K562 (cell line): Measurements from ENCODE around the gene COPB2. TPM values are rescaled to one million over a fixed set of nuclear protein-coding genes. Genes with fewer than 3 reads are reported as not detected.

Experiments used
- ARID3B ChIP-seq: fragments of 250-450 bp; sonication (Bioruptor Pico); IDR thresholded peaks from 2 replicates; pipeline ENCODE4 v1.4.0; 2020; ENCODE audit warnings: borderline replicate concordance
- ATF7 ChIP-seq: fragments of 450-650 bp; IDR thresholded peaks from 2 replicates; pipeline ENCODE4 v1.7.1; 2014; ENCODE audit warnings: mild to moderate bottlenecking, moderate library complexity
- BACH1 ChIP-seq: fragments of 200-800 bp; sonication (Bioruptor generic); IDR thresholded peaks from 2 replicates; pipeline ENCODE4 v1.6.1; 2016; ENCODE audit warnings: missing genetic modification characterization, missing compliant biosample characterization
- BRF1 ChIP-seq: IDR thresholded peaks from 3 replicates; pipeline ENCODE4 v1.6.1; 2011; ENCODE audit warnings: borderline replicate concordance, mild to moderate bottlenecking; ENCODE audit not compliant: insufficient read length; ENCODE audit errors: extremely low read depth
- CHD2 ChIP-seq: IDR thresholded peaks from 2 replicates; pipeline ENCODE4 v1.6.1; 2011; ENCODE audit warnings: low read depth, low read length
- DNMT1 ChIP-seq: fragments of 450-650 bp; IDR thresholded peaks from 2 replicates; pipeline ENCODE4 v1.6.1; 2016; ENCODE audit warnings: antibody characterized with exemption, mild to moderate bottlenecking
- E2F3 ChIP-seq: fragments of 250-450 bp; sonication (Bioruptor Pico); IDR thresholded peaks from 2 replicates; pipeline ENCODE4 v1.4.0; 2020; ENCODE audit warnings: mild to moderate bottlenecking
- ETV6 ChIP-seq, 3 experiments: fragments of 150-350 bp in 1 of 3; sonication (generic) in 1 of 3; formaldehyde crosslinking in 1 of 3; IDR thresholded peaks; 2 replicates each; pipeline versions ENCODE4 v1.6.1 to v1.8.0; 2014 to 2022; ENCODE audit warnings: borderline replicate concordance in 2 of 3, low read depth in 2 of 3, antibody characterized with exemption in 1 of 3, low read length in 1 of 3, mild to moderate bottlenecking in 1 of 3, missing genetic modification reagents in 1 of 3
- FOXK1 ChIP-seq: sonication (generic); formaldehyde crosslinking; IDR thresholded peaks from 2 replicates; pipeline ENCODE4 v1.8.0; 2022; ENCODE audit warnings: missing genetic modification reagents, mild to moderate bottlenecking, borderline replicate concordance
- NFIX ChIP-seq: fragments of 250-450 bp; sonication (Bioruptor Pico); IDR thresholded peaks from 2 replicates; pipeline ENCODE4 v1.4.0; 2020; ENCODE audit warnings: low read depth, mild to moderate bottlenecking, moderate library complexity
- NR2C1 ChIP-seq, 2 experiments: fragments of 450-650 bp; IDR thresholded peaks; 2 replicates each; pipeline ENCODE4 v1.6.1; 2017; ENCODE audit warnings: mild to moderate bottlenecking in 2 of 2, antibody characterized with exemption in 1 of 2, inconsistent platforms in 1 of 2, missing compliant biosample characterization in 1 of 2, missing genetic modification characterization in 1 of 2
- NUFIP1 ChIP-seq: fragments of 450-650 bp; IDR thresholded peaks from 2 replicates; pipeline ENCODE4 v1.6.1; 2018; ENCODE audit not compliant: partially characterized antibody
- PHTF2 ChIP-seq: fragments of 250-450 bp; sonication (Bioruptor Pico); IDR thresholded peaks from 2 replicates; pipeline ENCODE4 v1.5.0; 2021; ENCODE audit warnings: mild to moderate bottlenecking
- SMAD2 ChIP-seq: fragments of 150-350 bp; IDR thresholded peaks from 2 replicates; pipeline ENCODE4 v1.6.1; 2014; ENCODE audit warnings: low read depth, mild to moderate bottlenecking, low read length
- SMARCB1 ChIP-seq: IDR thresholded peaks from 2 replicates; pipeline ENCODE4 v1.6.1; 2011; ENCODE audit warnings: improper control_type of control experiment, low read depth; ENCODE audit not compliant: insufficient read length
- TAF7 ChIP-seq: fragments of 450-650 bp; IDR thresholded peaks from 2 replicates; pipeline ENCODE4 v1.6.1; 2016; ENCODE audit warnings: missing genetic modification characterization, missing compliant biosample characterization
- TARDBP ChIP-seq: fragments of 450-650 bp; IDR thresholded peaks from 2 replicates; pipeline ENCODE4 v1.6.1; 2016
- TCFL5 ChIP-seq: fragments of 250-450 bp; sonication (Bioruptor Pico); conservative IDR thresholded peaks from 2 replicates; pipeline ENCODE4 v1.6.1; 2021; ENCODE audit warnings: mild to moderate bottlenecking, moderate library complexity, matching md5 sums
- TSHZ1 ChIP-seq: fragments of 250-450 bp; sonication (Bioruptor Pico); IDR thresholded peaks from 2 replicates; pipeline ENCODE4 v1.4.0; 2020; ENCODE audit warnings: mild to moderate bottlenecking, moderate library complexity
- U2AF2 ChIP-seq: fragments of 200-400 bp; formaldehyde crosslinking; optimal IDR thresholded peaks from 2 replicates; pipeline ENCODE3; 2017; ENCODE audit warnings: low read depth, mild to moderate bottlenecking, low read length
- XRCC3 ChIP-seq: fragments of 450-650 bp; IDR thresholded peaks from 2 replicates; pipeline ENCODE4 v1.6.1; 2017; ENCODE audit warnings: mild to moderate bottlenecking, moderate library complexity
- YBX1 ChIP-seq: fragments of 450-650 bp; IDR thresholded peaks from 2 replicates; pipeline ENCODE4 v1.7.1; 2016; ENCODE audit warnings: mild to moderate bottlenecking
- ZNF12 ChIP-seq: sonication (generic); formaldehyde crosslinking; IDR thresholded peaks from 2 replicates; pipeline ENCODE4 v1.4.0; 2020; ENCODE audit warnings: mild to moderate bottlenecking, missing genetic modification reagents
- ZZZ3 ChIP-seq: fragments of 450-650 bp; IDR thresholded peaks from 2 replicates; pipeline ENCODE4 v1.6.1; 2016; ENCODE audit warnings: antibody characterized with exemption, mild to moderate bottlenecking, moderate library complexity
- polyA plus RNA-seq, 8 experiments: library from polyadenylated mRNA; depleted of rRNA in 4 of 8; stranded (reverse) in 5 of 8; unstranded in 3 of 8; fragments of >200 nt; fragmentation: Nextera tagmentation in 2 of 8; fragmentation: Illumina TruSeq in 1 of 8; extraction: Ambion mirVana in 2 of 8; extraction: Trizol in 1 of 8; gene quantifications; 2 replicates each; pipeline versions ENCODE4 v1.2.1 to v1.2.3, GENCODE V29; 2011 to 2014; ENCODE audit warnings: inconsistent platforms in 1 of 8, missing spikeins in 1 of 8
- total RNA-seq, 7 experiments: library from RNA; depleted of rRNA in 6 of 7; stranded (reverse); fragments of >200 nt in 6 of 7; fragmentation: Illumina TruSeq in 2 of 7; extraction: Trizol in 2 of 7; gene quantifications; 2 replicates each; pipeline versions ENCODE4 v1.2.1 to v1.2.3, GENCODE V29; 2011 to 2021; ENCODE audit warnings: low replicate concordance in 1 of 7

The COPB2 gene
- total and polyA plus RNA-seq, 9 of the 15 experiments (the other 6 are each of a cell fraction or from before 2014, with no cell fraction given): 64.3 to 189 (median 130) TPM

- no peak for TF ChIP-seq TSHZ1 (CRISPR knock-in tag)
- TF ChIP-seq PHTF2 (CRISPR knock-in tag): no peak
- TF ChIP-seq U2AF2: no peak
- no peak for TF ChIP-seq YBX1
- TF ChIP-seq SMAD2: no peak
- TF ChIP-seq NFIX (CRISPR knock-in tag): no peak
- peak; percentile 88 for TF ChIP-seq CHD2
- no peak for TF ChIP-seq XRCC3
- no peak for TF ChIP-seq SMARCB1
- TF ChIP-seq ZZZ3: 0 out of 2 replicates have a peak, but pooled peaks have one; percentile 61
- no peak for TF ChIP-seq NUFIP1
- TF ChIP-seq DNMT1: no peak
- peak; percentile 97 for TF ChIP-seq NR2C1 (IDR thresholded peaks at IDR 0.05)
- peak; percentile 98 for TF ChIP-seq NR2C1 (tag; IDR thresholded peaks at IDR 0.05)
- no peak for TF ChIP-seq ZNF12 (CRISPR knock-in tag)
- no peak for TF ChIP-seq TARDBP
- no peak for TF ChIP-seq BRF1
- TF ChIP-seq ARID3B (CRISPR knock-in tag): no peak
- TF ChIP-seq E2F3 (CRISPR knock-in tag): no peak
- TF ChIP-seq ATF7: peak; percentile 32; the same call in 1 of the 2 replicates
- 0 out of 2 replicates have a peak, but pooled peaks have one; percentile 52 for TF ChIP-seq FOXK1 (CRISPR knock-in tag)
- no peak for TF ChIP-seq TCFL5 (CRISPR knock-in tag)
- no peak for TF ChIP-seq ETV6 (IDR thresholded peaks at IDR 0.05; ENCODE audit: borderline replicate concordance in 1 of 2, low read depth in 2 of 2, low read length in 1 of 2)
- TF ChIP-seq ETV6 (CRISPR knock-in tag; IDR thresholded peaks at IDR 0.05; ENCODE audit: borderline replicate concordance): no peak
- TF ChIP-seq BACH1 (tag): no peak
- peak; percentile 59; the same call in 1 of the 2 replicates for TF ChIP-seq TAF7 (tag)
Observed at GRCh38 chr3:139343895-139344856, 45.3 kb downstream of the COPB2 start, which contains the start of gene MRPS22 (continued).
